DOHH2 (cell line): ENCODE measurements around the gene OLFML1.

Source experiments
- H3F3A ChIP-seq: fragments of 200-600 bp; sonication (generic), shearing (Covaris generic); 2 replicates; pipeline ENCODE4 v1.6.0; 2016; ENCODE audit warnings: antibody characterized with exemption, mild to moderate bottlenecking; ENCODE audit not compliant: control insufficient read depth, insufficient read depth
- H3K27ac ChIP-seq: fragments of 200-600 bp; sonication (generic); 2 replicates; pipeline ENCODE4 v1.5.1; 2014; ENCODE audit warnings: low read depth, mild to moderate bottlenecking, low read length, moderate library complexity
- H3K27me3 ChIP-seq: fragments of 200-600 bp; sonication (generic); 2 replicates; pipeline ENCODE4 v1.6.1; 2014; ENCODE audit warnings: mild to moderate bottlenecking, low read length, mixed read lengths; ENCODE audit not compliant: control insufficient read depth
- H3K36me3 ChIP-seq: fragments of 200-600 bp; sonication (generic); 2 replicates; pipeline ENCODE4 v1.6.1; 2014; ENCODE audit warnings: mild to moderate bottlenecking, low read length, moderate library complexity, mixed read lengths; ENCODE audit not compliant: control insufficient read depth
- H3K4me1 ChIP-seq: fragments of 200-600 bp; sonication (generic); 2 replicates; pipeline ENCODE4 v1.6.1; 2014; ENCODE audit warnings: mild to moderate bottlenecking, low read length, mixed read lengths; ENCODE audit not compliant: control insufficient read depth
- H3K4me2 ChIP-seq: fragments of 200-600 bp; sonication (generic); 2 replicates; pipeline ENCODE4 v1.6.0; 2014; ENCODE audit warnings: mild to moderate bottlenecking, low read length, moderate library complexity
- H3K4me3 ChIP-seq: fragments of 200-600 bp; sonication (generic); 2 replicates; pipeline ENCODE4 v1.5.1; 2014; ENCODE audit warnings: mild to moderate bottlenecking, low read length, mixed read lengths
- H3K79me2 ChIP-seq: fragments of 200-600 bp; sonication (generic); 2 replicates; pipeline ENCODE4 v1.6.1; 2014; ENCODE audit warnings: mild to moderate bottlenecking, low read length, mixed read lengths; ENCODE audit not compliant: control insufficient read depth
- H3K9me2 ChIP-seq: fragments of 200-600 bp; sonication (generic); replicated peaks from 2 replicates; pipeline ENCODE4 v1.6.1; 2014; ENCODE audit warnings: mild to moderate bottlenecking, low read length, mixed read lengths; ENCODE audit not compliant: control insufficient read depth
- H3K9me3 ChIP-seq: fragments of 200-600 bp; sonication (generic); 2 replicates; pipeline ENCODE4 v1.6.1; 2014; ENCODE audit warnings: antibody characterized with exemption, low read length, mixed read lengths; ENCODE audit not compliant: control insufficient read depth, insufficient read depth
- H4K20me1 ChIP-seq: fragments of 200-600 bp; sonication (generic); 2 replicates; pipeline ENCODE4 v1.6.0; 2014; ENCODE audit warnings: low read depth, mild to moderate bottlenecking, antibody characterized with exemption, low read length, moderate library complexity; ENCODE audit not compliant: control insufficient read depth, insufficient read depth
- EZH2phosphoT487 ChIP-seq: fragments of 200-600 bp; sonication (generic); IDR thresholded peaks from 2 replicates; pipeline ENCODE4 v1.6.1; 2017; ENCODE audit warnings: borderline replicate concordance, mild to moderate bottlenecking, antibody characterized with exemption, low read length, moderate library complexity, mixed read lengths
- TF ChIP-seq, protein P1 (sequence below): fragments of 200-600 bp; sonication (generic); IDR thresholded peaks from one replicate; pipeline ENCODE4 v1.5.1; 2014; ENCODE audit warnings: antibody characterized with exemption, mild to moderate bottlenecking, low read depth, low read length; ENCODE audit not compliant: poor library complexity, severe bottlenecking

Gene OLFML1

DNA sequence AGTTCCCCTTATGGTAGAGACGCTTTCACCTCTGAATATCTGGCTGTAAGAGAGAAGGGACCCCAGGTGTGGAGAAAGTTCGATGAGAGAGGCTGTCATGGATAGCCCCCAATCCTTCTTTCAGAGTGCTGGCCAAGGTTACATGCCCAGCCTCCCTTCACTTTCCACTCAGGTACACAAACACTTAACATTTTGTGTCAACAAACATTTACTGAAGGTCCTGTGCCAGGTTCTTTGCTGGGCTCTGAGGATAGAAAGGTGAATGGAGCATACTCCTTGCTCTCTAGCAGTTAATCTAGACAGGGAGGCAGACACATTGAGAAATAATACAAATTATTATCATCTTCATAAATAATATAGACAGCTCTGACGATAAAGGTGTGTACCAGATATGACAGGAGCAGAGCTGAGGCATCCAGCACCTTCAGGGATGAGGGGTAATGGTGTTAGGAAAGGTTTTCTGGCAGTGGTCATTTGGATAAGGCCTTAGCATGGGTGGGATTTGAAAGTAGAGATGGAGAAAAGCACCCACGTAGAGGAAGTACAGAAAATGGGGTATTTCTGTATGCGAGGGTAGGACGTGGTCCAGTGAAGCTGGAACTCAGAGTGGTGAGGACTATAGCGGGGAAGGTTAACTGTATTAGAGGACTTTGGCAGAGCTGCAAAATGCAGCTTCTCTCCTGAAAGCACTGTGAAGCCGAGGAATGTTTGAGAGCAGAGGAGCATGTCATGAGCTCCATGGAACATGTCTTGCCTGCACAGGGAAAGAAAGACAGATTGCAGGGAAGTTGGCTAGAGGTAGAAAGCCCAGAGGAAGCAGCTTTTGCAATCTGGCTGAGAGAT is 48.1 kb downstream of the OLFML1 start:
- Histone ChIP-seq H3K36me3 (no peaks in the 10 kb centered on the region; the same call in 1 of the 2 replicates), H3K4me1 (peaks cover 27% of the 10 kb centered on the region), H3K27ac (no peak overlapping the region), H3K9me2 (no peaks in the 10 kb centered on the region), H3K79me2 (peaks cover 13% of the 10 kb centered on the region), H4K20me1 (no peaks in the 10 kb centered on the region; the same call in 1 of the 2 replicates), H3K4me2 (peak overlapping the region; percentile 40), H3K27me3 (no peaks in the 10 kb centered on the region), H3F3A (no peaks in the 10 kb centered on the region), H3K4me3 (no peak overlapping the region), H3K9me3 (no peaks in the 10 kb centered on the region)
- TF ChIP-seq, protein P1, sequence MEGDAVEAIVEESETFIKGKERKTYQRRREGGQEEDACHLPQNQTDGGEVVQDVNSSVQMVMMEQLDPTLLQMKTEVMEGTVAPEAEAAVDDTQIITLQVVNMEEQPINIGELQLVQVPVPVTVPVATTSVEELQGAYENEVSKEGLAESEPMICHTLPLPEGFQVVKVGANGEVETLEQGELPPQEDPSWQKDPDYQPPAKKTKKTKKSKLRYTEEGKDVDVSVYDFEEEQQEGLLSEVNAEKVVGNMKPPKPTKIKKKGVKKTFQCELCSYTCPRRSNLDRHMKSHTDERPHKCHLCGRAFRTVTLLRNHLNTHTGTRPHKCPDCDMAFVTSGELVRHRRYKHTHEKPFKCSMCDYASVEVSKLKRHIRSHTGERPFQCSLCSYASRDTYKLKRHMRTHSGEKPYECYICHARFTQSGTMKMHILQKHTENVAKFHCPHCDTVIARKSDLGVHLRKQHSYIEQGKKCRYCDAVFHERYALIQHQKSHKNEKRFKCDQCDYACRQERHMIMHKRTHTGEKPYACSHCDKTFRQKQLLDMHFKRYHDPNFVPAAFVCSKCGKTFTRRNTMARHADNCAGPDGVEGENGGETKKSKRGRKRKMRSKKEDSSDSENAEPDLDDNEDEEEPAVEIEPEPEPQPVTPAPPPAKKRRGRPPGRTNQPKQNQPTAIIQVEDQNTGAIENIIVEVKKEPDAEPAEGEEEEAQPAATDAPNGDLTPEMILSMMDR: no peak
- TF ChIP-seq EZH2phosphoT487: no peak

DNA sequence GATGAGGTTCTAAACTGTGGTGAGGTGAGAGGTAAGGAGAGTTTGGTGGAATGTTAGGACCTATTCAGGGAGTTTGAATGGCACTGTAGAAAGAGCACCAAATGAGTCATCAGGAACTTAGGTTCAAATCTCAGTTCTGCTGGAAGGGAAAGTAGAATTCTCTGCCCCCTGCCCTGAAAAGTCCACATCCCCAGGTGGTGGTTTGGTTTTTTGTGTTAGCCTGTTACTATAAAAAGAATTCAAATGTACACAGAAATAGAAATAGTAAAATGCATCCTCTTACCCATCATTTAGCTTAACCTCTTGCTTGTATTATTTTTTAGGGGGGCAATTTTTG is 48.7 kb downstream of the OLFML1 start:
- H3K4me3 ChIP-seq: no peak overlapping the region
- no peak for TF ChIP-seq EZH2phosphoT487
- TF ChIP-seq, protein P1: no peak
- no peaks in the 10 kb centered on the region; the same call in 1 of the 2 replicates for H3K36me3 ChIP-seq
- peaks cover 13% of the 10 kb centered on the region for H3K79me2 ChIP-seq
- H3F3A ChIP-seq: no peaks in the 10 kb centered on the region
- peaks cover 22% of the 10 kb centered on the region for H3K4me1 ChIP-seq
- H3K27me3 ChIP-seq: no peaks in the 10 kb centered on the region
- peak overlapping the region; percentile 40 for H3K4me2 ChIP-seq
- H3K27ac ChIP-seq: no peak overlapping the region
- H4K20me1 ChIP-seq: no peaks in the 10 kb centered on the region; the same call in 1 of the 2 replicates
- no peaks in the 10 kb centered on the region for H3K9me2 ChIP-seq
- no peaks in the 10 kb centered on the region for H3K9me3 ChIP-seq

DNA sequence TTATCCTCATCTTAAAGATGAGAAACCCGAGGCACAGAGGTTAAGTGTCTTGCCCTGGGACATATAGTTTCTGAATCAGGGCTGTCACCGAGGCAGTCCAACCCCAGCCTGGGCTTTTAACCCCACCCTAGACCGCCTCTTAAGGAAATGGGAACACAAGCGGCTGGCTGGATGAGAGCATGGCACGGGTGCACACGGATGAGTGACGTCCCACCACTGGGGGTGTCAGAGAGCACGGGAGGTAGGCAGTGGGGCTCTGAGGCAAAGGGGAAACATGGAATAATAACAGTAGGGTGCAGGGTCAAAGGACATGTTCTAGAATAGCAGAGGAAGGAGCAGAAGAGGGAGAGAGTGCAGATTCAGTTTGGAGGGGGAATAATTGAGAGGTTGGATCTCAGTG is 50.8 kb downstream of the OLFML1 start:
- Histone ChIP-seq H4K20me1 (peaks cover 3% of the 10 kb centered on the region; the same call in 1 of the 2 replicates), H3K79me2 (peaks cover 17% of the 10 kb centered on the region), H3K4me1 (peaks cover 22% of the 10 kb centered on the region), H3F3A (no peaks in the 10 kb centered on the region), H3K27me3 (no peaks in the 10 kb centered on the region), H3K36me3 (no peaks in the 10 kb centered on the region; the same call in 1 of the 2 replicates), H3K4me2 (no peak overlapping the region), H3K9me3 (no peaks in the 10 kb centered on the region), H3K4me3 (no peak overlapping the region), H3K9me2 (no peaks in the 10 kb centered on the region), H3K27ac (no peak overlapping the region)
- TF ChIP-seq, protein P1: peak; percentile 44
- no peak for TF ChIP-seq EZH2phosphoT487
